GM19099 (cell line): Measurements from ENCODE around the gene KRT8.
"Not testable (repeated sequence)": the region's sequence is repeated elsewhere in the genome, so short reads cannot be mapped to it uniquely, and the experiment has no call there.

Experiments
- POLR2A ChIP-seq: IDR thresholded peaks from 3 replicates; pipeline ENCODE4 v1.6.1; 2011; ENCODE audit warnings: low read depth; ENCODE audit not compliant: insufficient read length; ENCODE audit errors: extremely low read depth

Gene KRT8

DNA sequence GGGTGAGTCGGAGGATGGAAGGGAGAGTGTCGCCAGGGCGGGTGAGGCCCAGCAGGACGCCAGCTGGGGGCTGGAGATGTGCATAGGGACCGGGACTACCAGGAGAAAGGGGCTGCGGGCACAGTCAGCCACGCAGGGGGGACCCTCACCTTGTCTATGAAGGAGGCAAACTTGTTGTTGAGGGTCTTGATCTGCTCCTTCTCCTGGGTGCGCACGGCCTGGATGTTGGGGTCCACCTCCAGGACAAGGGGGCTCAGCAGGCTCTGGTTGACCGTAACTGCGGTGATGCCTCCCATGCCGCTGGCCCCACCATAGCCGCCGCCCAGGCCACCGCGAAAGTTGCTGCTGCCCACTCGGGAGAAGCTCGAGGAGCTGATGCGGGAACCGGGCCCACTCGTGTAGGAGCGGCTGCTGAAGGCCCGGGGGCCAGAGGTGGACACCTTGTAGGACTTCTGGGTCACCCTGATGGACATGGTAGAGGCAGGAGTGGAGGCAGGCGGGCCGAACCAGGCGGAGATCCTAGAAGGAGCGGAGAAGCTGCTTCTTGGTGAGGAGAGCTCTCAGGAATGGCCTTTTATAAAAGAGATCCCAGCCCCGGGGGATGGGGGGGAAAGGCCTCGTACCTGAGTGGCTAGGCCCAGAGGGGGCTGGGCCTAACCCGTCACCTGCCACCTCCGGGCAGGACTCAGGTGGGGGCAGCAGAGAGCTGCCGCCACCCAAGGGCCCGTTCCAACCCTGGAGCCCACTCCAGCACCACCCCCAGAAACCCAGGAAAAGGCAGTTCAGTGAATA is at the start of gene KRT8:
TSS of gene KRT8 (minus strand) at position 568 of the 792 bp plus-strand sequence. CDS start at position 473, 95 bp downstream.
- not testable (repeated sequence) for TF ChIP-seq POLR2A

DNA sequence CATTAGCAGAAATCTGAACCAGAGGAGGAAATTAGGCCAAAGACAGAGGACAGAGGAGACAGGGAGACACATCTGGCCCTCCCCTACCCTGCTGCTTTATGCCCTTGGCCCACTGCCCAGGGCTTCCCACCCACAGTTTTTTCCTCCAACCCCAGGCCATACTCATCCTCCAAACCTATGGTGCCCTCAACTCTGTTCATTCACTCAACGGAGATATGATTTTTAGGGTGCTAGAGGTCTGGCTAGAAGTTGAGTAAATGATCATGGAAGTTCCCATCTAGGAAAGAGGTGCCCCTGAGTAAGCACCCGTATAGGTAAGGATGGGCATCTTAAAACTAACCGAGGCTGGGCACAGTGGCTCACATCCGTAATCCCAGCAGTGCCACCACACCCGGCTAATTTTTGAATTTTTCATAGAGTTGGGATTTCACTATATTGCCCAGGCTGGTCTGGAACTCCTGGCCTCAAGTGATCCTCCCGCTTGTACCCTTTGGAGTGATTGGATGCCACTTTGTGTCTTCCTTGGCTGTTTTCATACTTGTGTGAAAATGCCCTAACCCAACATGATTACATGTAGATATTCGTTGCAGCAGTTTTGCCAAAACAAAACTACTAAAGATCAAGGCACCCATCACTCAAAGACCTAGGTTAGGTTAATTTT is 48.4 kb upstream of the KRT8 start:
- no peak for TF ChIP-seq POLR2A

DNA sequence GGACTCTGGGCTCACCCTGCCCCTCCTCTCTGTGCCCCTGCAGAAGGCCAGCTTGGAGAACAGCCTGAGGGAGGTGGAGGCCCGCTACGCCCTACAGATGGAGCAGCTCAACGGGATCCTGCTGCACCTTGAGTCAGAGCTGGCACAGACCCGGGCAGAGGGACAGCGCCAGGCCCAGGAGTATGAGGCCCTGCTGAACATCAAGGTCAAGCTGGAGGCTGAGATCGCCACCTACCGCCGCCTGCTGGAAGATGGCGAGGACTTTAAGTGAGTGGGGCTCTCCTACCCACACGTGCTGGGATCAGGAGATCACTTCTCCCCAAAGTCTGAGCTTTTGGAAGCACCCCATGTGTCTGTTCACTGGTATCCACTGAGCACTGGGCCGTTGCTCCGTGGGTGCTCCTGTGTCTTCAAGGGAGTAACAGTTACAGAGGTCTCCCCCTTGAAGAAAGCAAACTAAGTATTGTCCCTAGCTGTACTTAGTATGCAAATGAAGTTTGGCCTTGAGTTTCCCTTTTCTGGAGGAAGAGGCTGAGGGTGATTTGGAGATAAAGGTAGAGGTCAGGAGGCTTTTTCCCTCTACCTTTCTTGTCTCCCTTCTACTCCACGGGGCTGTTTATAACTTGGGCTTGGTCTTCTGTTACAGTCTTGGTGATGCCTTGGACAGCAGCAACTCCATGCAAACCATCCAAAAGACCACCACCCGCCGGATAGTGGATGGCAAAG is 47.4 kb upstream of the KRT8 start:
- TF ChIP-seq POLR2A: no peak

DNA sequence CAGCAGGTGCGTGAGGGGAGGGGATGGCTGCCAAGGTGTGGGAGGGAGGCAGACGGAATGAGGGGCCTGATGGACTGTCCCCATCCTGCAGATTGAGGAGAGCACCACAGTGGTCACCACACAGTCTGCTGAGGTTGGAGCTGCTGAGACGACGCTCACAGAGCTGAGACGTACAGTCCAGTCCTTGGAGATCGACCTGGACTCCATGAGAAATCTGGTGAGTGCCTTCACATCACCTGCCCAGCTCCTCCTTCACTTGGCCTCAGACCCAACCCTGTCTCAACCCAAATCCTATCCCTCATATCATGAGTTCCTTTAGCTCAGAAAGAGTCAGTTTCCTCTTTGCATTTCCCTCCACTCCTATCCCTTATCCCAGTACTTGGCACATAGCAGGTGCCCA is 46.8 kb upstream of the KRT8 start:
- no peak for TF ChIP-seq POLR2A

DNA sequence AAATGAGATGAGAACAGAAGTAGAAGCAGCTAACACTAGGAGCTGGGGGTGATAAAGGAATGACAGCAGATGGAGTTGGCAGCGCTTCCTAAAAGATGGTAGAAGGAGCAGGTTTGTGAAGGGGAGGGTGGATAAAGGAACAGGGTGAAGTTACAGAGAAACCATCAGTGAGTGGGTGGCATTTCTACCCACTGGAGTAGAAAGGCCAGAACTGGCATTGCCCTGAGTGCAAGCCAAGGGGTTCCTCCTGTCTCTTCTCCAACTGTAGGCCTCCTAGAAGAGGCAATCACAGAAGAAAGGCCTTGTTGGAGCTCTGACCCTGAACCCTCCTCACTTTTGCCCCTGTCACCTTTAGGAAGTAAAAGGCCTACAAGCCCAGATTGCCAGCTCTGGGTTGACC is 46.2 kb upstream of the KRT8 start:
- TF ChIP-seq POLR2A: no peak

DNA sequence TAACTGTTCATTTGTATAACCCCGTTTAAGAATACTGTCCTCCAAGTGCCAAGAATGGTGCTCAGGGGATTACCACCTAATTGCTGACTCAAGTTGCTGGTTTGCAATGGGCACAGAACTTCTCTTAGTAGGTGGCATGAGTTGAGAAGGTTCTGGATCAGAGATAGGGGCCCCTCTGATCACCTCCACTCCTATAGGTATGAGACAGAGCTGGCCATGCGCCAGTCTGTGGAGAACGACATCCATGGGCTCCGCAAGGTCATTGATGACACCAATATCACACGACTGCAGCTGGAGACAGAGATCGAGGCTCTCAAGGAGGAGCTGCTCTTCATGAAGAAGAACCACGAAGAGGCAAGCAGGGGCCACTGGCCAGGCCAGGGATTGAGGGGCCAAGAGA is 45.7 kb upstream of the KRT8 start:
- TF ChIP-seq POLR2A: no peak

DNA sequence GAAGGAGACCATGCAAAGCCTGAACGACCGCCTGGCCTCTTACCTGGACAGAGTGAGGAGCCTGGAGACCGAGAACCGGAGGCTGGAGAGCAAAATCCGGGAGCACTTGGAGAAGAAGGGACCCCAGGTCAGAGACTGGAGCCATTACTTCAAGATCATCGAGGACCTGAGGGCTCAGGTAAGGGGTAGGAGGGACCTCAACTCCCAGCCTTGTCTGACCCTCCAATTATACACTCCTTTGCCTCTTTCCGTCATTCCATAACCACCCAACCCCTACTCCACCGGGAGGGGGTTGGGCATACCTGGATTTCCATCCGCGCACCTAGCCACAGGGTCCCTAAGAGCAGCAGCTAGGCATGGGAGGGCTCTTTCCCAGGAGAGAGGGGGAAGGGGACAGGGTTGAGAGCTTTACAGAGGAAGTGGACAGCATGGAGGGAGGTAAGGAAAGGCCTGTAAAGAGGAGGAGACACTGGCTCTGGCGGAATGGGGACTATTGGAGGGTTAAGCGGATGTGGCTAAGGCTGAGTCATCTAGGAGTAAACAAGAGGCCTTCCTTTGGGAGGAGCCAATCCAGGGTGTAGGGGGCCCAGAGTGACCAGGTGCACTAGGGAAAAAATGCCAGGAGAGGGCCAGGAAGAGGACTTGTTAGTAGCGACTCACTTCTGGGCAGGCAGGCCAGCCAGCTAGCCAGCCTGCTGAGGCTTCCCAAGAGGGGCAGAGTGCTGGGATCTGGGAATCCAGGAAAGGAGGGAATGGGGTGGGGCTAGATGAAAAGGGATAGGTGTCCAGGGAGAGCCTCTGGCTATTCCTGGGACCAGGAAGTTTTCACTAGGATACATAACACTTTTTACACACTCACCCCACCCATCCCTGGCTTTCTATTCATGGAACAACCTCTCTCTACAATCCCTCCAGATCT is 44.8 kb upstream of the KRT8 start:
- no peak for TF ChIP-seq POLR2A

DNA sequence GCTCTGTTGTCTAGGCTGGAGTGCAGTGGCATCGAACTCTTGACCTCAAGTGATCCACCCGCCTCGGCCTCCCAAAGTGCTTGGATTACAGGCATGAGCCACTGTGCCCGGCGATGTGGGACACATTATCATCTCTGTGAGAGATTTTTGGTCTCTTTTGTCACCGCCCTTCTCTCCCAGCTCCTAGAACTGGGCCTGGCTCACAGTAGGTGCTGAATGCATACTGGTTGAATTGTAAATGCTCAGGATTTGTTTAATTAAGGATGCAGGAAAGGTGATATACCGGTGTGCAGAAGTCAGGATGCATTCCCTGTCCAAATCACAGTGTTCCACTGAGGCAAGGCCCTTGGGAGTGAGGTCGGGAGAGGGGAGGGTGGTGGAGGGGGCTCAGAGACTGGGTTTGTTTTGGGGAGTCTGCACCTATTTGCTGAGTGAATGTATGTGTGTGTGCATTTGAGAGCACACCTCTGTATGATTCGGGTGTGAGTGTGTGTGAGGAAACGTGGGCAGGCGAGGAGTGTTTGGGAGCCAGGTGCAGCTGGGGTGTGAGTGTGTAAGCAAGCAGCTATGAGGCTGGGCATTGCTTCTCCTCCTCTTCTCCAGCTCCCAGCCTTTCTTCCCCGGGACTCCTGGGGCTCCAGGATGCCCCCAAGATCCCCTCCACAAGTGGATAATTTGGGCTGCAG is 43.0 kb upstream of the KRT8 start:
- no peak for TF ChIP-seq POLR2A

DNA sequence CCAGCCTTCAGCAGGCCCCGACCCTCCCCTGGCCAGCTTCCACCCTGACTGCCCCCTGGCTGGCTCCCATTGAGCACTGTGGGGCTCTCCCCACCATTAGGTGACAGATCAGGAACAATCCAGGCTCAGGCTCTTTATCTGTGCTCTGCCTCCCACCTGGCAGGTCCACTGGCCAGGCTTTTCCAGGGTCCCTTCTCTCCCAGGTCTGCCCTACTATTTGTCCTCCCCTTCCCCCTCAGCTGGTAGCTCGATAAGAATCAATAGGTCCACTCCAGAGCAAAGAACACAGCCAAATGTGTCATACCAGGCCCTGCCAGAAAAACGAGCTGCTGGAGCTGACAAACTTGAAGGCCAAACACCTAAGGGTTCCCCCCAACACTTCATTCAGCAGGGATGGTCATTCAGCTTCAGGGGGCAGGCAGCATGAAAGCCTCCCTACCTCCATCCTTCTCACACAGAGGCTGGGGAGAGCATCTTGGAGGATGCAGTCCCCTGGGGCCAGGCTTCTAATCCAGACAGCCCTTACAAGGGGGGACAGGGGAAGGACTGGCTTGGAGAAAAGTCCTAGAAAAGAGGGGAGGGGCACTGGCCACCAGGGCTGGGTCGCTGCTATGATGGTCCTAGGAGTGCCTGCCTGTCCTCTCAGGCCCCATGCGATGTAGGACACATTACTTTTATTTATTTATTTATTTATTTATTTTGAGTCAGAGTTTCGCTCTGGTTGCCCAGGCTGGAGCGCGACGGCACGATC is 42.1 kb upstream of the KRT8 start:
- TF ChIP-seq POLR2A: no peak

DNA sequence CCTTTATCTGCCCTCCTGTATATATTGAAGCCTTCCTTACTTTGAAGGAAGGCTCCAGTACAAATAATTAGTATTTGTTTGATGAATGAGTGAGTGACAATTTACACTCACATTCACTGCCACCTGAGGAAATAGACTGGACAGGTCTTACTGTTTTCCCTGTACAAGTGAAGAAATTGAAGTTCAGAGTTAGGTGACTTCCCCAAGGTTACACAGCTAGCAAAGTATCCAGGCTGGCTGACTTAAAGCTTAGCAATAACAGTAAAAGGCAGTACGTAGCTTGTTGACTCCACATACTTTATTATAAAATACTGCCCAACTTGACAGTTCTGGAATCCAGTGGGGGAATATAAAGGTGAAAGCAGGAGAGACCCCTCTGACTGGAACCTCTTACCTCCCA is 41.5 kb upstream of the KRT8 start:
- TF ChIP-seq POLR2A: no peak

DNA sequence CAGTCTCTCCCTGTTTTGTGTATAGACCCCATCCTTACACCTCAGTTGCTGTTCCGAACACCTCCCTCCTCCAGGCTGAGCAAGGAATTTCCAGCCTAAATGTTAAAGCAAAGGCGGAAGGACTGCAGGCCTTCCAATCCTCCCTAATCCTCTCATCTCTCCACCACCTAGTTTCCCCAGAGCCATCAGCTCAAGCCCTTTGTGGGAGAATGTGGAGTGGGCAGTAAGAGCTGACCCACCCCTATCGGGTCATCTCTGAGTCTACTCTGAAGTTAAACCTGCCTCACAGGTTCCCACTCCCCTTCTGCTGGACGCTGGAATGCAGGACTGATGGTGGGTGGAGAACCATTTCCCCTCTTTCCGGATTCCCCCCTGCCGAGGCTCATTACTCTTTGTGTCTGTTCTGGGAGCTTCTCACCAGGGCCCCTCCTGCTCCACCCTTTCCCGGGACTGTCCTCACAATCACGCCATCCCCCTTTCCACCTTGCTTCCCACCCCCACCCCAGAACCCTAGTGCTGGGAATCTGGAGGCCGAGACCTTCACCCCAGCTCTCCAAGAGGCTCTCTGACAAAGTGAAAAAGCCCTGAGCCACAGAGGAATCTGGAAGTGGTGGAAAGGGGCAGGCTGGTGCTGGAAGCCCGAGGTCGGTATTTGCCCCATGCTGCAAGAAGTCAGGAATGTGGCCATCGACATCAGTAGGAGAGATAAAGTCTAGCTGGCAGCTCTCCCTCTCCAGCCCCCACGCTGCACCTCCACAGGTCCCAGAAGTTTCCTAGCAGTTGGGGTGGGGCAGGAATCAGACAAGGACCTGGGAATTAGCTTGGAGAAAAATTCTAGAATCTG is 40.7 kb upstream of the KRT8 start:
- no peak for TF ChIP-seq POLR2A

DNA sequence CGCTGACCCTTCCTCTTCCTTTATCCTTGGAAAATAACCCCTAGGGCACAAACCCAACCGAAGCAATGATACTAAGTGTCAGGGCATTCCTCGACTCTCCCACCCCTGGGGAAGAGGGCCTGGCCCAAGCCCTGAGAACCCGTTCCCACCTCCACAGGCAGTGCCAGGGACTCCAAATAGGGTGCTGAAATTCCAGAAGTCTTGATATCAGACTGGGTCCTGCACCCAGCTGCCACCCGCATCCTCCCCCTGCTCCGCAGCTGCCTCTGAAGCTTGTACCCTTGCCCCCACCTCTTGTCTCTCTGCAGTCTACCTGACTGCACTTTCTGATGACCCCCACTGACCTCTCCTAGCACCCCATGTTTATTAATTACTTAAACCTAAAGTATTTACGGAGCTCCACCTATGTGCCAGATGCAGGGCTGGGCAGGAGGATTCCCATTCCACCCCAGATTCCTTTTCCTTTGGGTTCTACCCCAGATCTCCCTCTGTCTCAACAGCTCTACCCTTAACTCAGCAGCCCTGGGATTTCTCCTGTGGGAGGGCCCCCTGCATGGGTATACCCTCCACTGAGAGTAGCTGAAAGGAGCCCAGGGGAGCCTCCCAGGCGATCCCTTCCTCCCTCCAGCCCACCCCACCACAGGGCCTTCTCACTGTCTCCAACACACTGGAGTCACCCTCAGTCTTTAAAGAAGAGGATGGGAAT is 40.0 kb upstream of the KRT8 start:
- TF ChIP-seq POLR2A: no peak
